PC-9 (cell line): ENCODE measurements around the gene CPPED1.

Experiments
- CTCF ChIP-seq: fragments of 200-600 bp; sonication (generic); conservative IDR thresholded peaks from 2 replicates; pipeline ENCODE4 v1.6.1; 2017; ENCODE audit warnings: mixed run types, antibody characterized with exemption, mild to moderate bottlenecking, moderate library complexity
- EZH2 ChIP-seq: fragments of 200-600 bp; sonication (generic); IDR thresholded peaks from 2 replicates; pipeline ENCODE4 v1.8.0; 2017; ENCODE audit warnings: antibody characterized with exemption, low read depth

GRCh38 chr16:12850186-12850585 lies 46.5 kb upstream of the CPPED1 start:
- no peak for TF ChIP-seq CTCF
- TF ChIP-seq EZH2, result no peak
